A673 (cell line): ENCODE measurements around the gene SOX5. TPM values are rescaled to one million over a fixed set of nuclear protein-coding genes. Genes with fewer than 3 reads are reported as not detected.

ENCODE experiments used
- BruUV-seq: library from RNA; stranded (reverse); fragments of 400-500 nt; replicated peaks from 2 replicates; lab custom pipeline; 2021; lab: Mats Ljungman, UMichigan
- CTCF ChIA-PET: fragments of 300-600 bp; sonication (Branson Sonifier 250); formaldehyde crosslinking; loops from one replicate; lab custom pipeline; 2022; ENCODE audit warnings: antibody characterized with exemption; lab: Charles Lee
- POLR2A ChIA-PET: fragments of 300-600 bp; sonication (Branson Sonifier 250); formaldehyde crosslinking; loops from one replicate; lab custom pipeline; 2022; ENCODE audit warnings: antibody characterized with exemption; ENCODE audit not compliant: low non-redundant PET; lab: Charles Lee
- DNase-seq: peaks from one replicate; pipeline ENCODE4 v3.0.0-alpha.2; 2015; ENCODE audit warnings: low spot score
- H3K27ac ChIP-seq: fragments of 200-600 bp; sonication (generic); 2 replicates; pipeline ENCODE4 v1.5.1; 2016; ENCODE audit warnings: mixed run types, low read depth, mild to moderate bottlenecking, mixed read lengths, antibody characterized with exemption, low read length; ENCODE audit not compliant: poor library complexity, severe bottlenecking
- H3K27me3 ChIP-seq: fragments of 200-600 bp; sonication (generic); replicated peaks from 2 replicates; pipeline ENCODE4 v1.6.1; 2017; ENCODE audit warnings: mixed run types, low read depth, mild to moderate bottlenecking, mixed read lengths, antibody characterized with exemption, low read length; ENCODE audit not compliant: insufficient read depth, poor library complexity
- H3K36me3 ChIP-seq: fragments of 200-600 bp; sonication (generic); 2 replicates; pipeline ENCODE4 v1.6.1; 2016; ENCODE audit warnings: mixed run types, mild to moderate bottlenecking, mixed read lengths, antibody characterized with exemption, low read length; ENCODE audit not compliant: insufficient read depth, poor library complexity, severe bottlenecking
- H3K4me1 ChIP-seq: fragments of 200-600 bp; sonication (generic); 2 replicates; pipeline ENCODE4 v1.6.1; 2017; ENCODE audit warnings: mixed run types, mild to moderate bottlenecking, mixed read lengths, antibody characterized with exemption, low read length; ENCODE audit not compliant: insufficient read depth, poor library complexity, severe bottlenecking
- H3K4me3 ChIP-seq: fragments of 200-600 bp; sonication (generic); 2 replicates; pipeline ENCODE4 v1.5.1; 2016; ENCODE audit warnings: low read depth, mixed run types, mild to moderate bottlenecking, mixed read lengths, low read length; ENCODE audit not compliant: poor library complexity, severe bottlenecking
- H3K9me3 ChIP-seq: fragments of 200-600 bp; sonication (generic); 2 replicates; pipeline ENCODE4 v1.6.1; 2016; ENCODE audit warnings: mixed run types, low read depth, mild to moderate bottlenecking, mixed read lengths, antibody characterized with exemption, low read length; ENCODE audit not compliant: poor library complexity, severe bottlenecking
- EZH2 ChIP-seq: fragments of 200-600 bp; sonication (generic); IDR thresholded peaks from 2 replicates; pipeline ENCODE4 v1.6.1; 2017; ENCODE audit warnings: borderline replicate concordance, low read depth, mild to moderate bottlenecking, mixed read lengths, antibody characterized with exemption, low read length; ENCODE audit not compliant: poor library complexity, severe bottlenecking
- intact Hi-C: fragments of 100-400 bp; cut with micrococcal nuclease; formaldehyde crosslinking; loops from one replicate; pipeline ENCODE4 v1.10.0; 2022; ENCODE audit not compliant: unreplicated experiment
- total RNA-seq: library from RNA; stranded (reverse); gene quantifications from 2 replicates; pipeline ENCODE4 v1.2.3, GENCODE V29; 2021
- TF ChIP-seq, protein P1 (sequence below): fragments of 300-800, 200-600 bp; sonication (generic); conservative IDR thresholded peaks from 2 replicates; pipeline ENCODE4 v1.5.1; 2017; ENCODE audit warnings: low read depth, mild to moderate bottlenecking, antibody characterized with exemption, low read length, moderate library complexity, mixed read lengths

The SOX5 gene
- total RNA-seq, 1 experiment from 2014 or later = 11.9 TPM

GRCh38 chr12:23813206-23813605 is 136.3 kb downstream of the SOX5 start:
- Histone ChIP-seq H3K36me3 (no peaks in the 10 kb centered on the region), H3K27ac (no peak overlapping the region), H3K9me3 (no peaks in the 10 kb centered on the region), H3K4me3 (no peak overlapping the region), H3K4me1 (no peaks in the 10 kb centered on the region), H3K27me3 (no peaks in the 10 kb centered on the region)
- no TSS peak for BruUV-seq
- no peak for TF ChIP-seq EZH2
- TF ChIP-seq, protein P1, sequence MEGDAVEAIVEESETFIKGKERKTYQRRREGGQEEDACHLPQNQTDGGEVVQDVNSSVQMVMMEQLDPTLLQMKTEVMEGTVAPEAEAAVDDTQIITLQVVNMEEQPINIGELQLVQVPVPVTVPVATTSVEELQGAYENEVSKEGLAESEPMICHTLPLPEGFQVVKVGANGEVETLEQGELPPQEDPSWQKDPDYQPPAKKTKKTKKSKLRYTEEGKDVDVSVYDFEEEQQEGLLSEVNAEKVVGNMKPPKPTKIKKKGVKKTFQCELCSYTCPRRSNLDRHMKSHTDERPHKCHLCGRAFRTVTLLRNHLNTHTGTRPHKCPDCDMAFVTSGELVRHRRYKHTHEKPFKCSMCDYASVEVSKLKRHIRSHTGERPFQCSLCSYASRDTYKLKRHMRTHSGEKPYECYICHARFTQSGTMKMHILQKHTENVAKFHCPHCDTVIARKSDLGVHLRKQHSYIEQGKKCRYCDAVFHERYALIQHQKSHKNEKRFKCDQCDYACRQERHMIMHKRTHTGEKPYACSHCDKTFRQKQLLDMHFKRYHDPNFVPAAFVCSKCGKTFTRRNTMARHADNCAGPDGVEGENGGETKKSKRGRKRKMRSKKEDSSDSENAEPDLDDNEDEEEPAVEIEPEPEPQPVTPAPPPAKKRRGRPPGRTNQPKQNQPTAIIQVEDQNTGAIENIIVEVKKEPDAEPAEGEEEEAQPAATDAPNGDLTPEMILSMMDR = no peak
- no peak for DNase-seq
- POLR2A ChIA-PET = no interaction called here
- CTCF ChIA-PET = no interaction called here
- intact Hi-C loops = no loop called here

DNA sequence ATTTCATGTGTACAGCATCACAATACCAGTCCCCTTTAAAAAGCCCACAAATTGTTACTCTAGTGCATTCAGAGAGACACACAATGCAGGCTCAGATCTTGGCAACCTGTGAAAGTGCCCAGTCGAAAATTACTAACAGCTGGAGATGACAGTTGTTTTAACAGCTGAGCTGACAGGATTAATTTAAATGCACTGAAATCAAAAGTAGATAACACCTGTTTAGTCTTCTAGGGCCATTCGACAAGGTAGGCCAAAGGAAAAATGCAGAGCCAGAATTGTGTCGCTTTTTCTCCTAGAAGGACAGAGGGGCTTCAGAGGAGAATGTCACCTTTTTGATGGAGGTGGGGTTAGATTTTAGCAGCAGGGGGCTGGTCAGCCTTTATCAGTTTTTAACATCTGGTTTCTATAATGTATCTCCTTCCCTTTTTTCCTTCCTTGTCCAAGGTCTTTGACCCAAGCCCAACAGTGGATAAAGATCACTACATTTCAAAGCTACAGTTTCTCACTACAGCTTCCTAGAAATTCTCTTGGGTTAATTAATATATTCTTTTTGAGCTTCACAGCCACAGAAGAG is 139.1 kb downstream of the SOX5 start:
- intact Hi-C loops = no loop called here
- no peak for DNase-seq
- Histone ChIP-seq H3K9me3 (no peaks in the 10 kb centered on the region), H3K36me3 (no peaks in the 10 kb centered on the region), H3K27me3 (no peaks in the 10 kb centered on the region), H3K4me3 (no peak overlapping the region), H3K4me1 (no peaks in the 10 kb centered on the region), H3K27ac (no peak overlapping the region)
- TF ChIP-seq, protein P1 = no peak
- no peak for TF ChIP-seq EZH2
- POLR2A ChIA-PET = no interaction called here
- BruUV-seq = no TSS peak
- CTCF ChIA-PET = no interaction called here

DNA sequence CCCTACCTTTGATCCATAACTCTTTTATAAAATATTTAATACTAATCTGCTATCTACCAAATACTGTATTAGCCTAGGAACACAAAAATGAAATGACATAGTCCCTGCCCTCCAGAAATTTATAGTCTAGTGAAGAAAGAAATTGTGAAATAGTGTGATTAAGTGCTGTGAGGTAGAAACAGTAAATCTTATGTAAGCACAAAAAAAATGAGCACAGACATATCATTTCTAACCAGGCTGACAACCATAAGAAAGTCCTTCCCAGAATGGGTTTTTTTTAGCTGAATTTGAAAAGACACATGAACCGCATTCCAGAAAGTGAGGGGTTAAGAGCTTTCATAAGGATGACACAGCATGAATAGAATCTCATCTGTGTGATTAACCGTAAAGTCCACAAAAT is 145.9 kb downstream of the SOX5 start:
- ChIA-PET CTCF (no interaction called here), POLR2A (no interaction called here)
- peak; percentile 6 for DNase-seq
- H3K4me1 ChIP-seq = peaks cover 3% of the 10 kb centered on the region
- no TSS peak for BruUV-seq
- H3K27ac ChIP-seq = no peak overlapping the region
- H3K4me3 ChIP-seq = no peak overlapping the region
- no peaks in the 10 kb centered on the region for H3K27me3 ChIP-seq
- H3K9me3 ChIP-seq = no peaks in the 10 kb centered on the region
- TF ChIP-seq, protein P1 = no peak
- TF ChIP-seq EZH2 = no peak
- no peaks in the 10 kb centered on the region for H3K36me3 ChIP-seq
- intact Hi-C loops = no loop called here
